ENCODE results near the gene CCDC80.
"Not testable (repeated sequence)": the region's sequence is repeated elsewhere in the genome, so short reads cannot be mapped to it uniquely, and the experiment has no call there.

Gene CCDC80

GRCh38 chr3:112587336-112587735 is 53.6 kb downstream of the CCDC80 start:
- no peak for DNase-seq (ENCODE audit: low read depth)

- peak; percentile 54 for DNase-seq (ENCODE audit: low read depth)
These were observed 55.2 kb downstream of the CCDC80 start for GRCh38 chr3:112585782-112586181.

GRCh38 chr3:112583105-112583504 is 57.8 kb downstream of the CCDC80 start:
- no peak for DNase-seq (ENCODE audit: low read depth)

GRCh38 chr3:112582244-112582874 is 58.6 kb downstream of the CCDC80 start:
- DNase-seq (ENCODE audit: low read depth), result peak; percentile 72

GRCh38 chr3:112579697-112580096 is 61.2 kb downstream of the CCDC80 start:
- DNase-seq (ENCODE audit: low read depth), result peak; percentile 63

- no peak for DNase-seq (ENCODE audit: low read depth)
These were observed 61.7 kb downstream of the CCDC80 start for GRCh38 chr3:112579232-112579631.

GRCh38 chr3:112572701-112573100 is 68.2 kb downstream of the CCDC80 start:
- no peak for DNase-seq (ENCODE audit: low read depth)

GRCh38 chr3:112569265-112569664 is 71.7 kb downstream of the CCDC80 start:
- DNase-seq (ENCODE audit: low read depth), result no peak

GRCh38 chr3:112568642-112569041 is 72.3 kb downstream of the CCDC80 start:
- DNase-seq (ENCODE audit: low read depth), result peak; percentile 35

GRCh38 chr3:112564940-112565305 is 76.0 kb downstream of the CCDC80 start:
- no peak for DNase-seq (ENCODE audit: low read depth)

- not testable (repeated sequence) for DNase-seq (ENCODE audit: low read depth)
These were observed 76.5 kb downstream of the CCDC80 start for GRCh38 chr3:112564247-112564939.

- peak; percentile 99 for DNase-seq (ENCODE audit: low read depth)
These were observed 79.0 kb downstream of the CCDC80 start, which contains the start of the genes ATG3 and SLC35A5 for GRCh38 chr3:112561734-112562529. Gene ATG3 (minus strand): TSS chr3:112561962. CDS start chr3:112561528, 434 bp downstream. Gene SLC35A5 (plus strand): TSS chr3:112562045. CDS start chr3:112563404, 1,359 bp downstream.

GRCh38 chr3:112561484-112561733 is 79.5 kb downstream of the CCDC80 start:
- no peak for DNase-seq (ENCODE audit: low read depth)

- peak; percentile 87 for DNase-seq (ENCODE audit: low read depth)
These were observed 80.0 kb downstream of the CCDC80 start for GRCh38 chr3:112560721-112561483.

GRCh38 chr3:112560307-112560706 is 80.6 kb downstream of the CCDC80 start:
- DNase-seq (ENCODE audit: low read depth), result no peak

GRCh38 chr3:112557976-112558375 is 83.0 kb downstream of the CCDC80 start:
- no peak for DNase-seq (ENCODE audit: low read depth)

GRCh38 chr3:112555535-112556170 is 85.3 kb downstream of the CCDC80 start:
- DNase-seq (ENCODE audit: low read depth), result peak; percentile 64

GRCh38 chr3:112550859-112551258 is 90.1 kb downstream of the CCDC80 start:
- DNase-seq (ENCODE audit: low read depth), result no peak

Measured in EH (cell line).